GM20000 (cell line): Measurements from ENCODE around the gene LRRC47.
"Not testable (repeated sequence)": the region's sequence is repeated elsewhere in the genome, so short reads cannot be mapped to it uniquely, and the experiment has no call there.

Source experiments
- DNase-seq: peaks from one replicate; pipeline ENCODE4 v3.0.0; 2012; ENCODE audit warnings: low spot score
- CTCF ChIP-seq: IDR thresholded peaks from 2 replicates; pipeline ENCODE4 v1.5.1; 2012; ENCODE audit warnings: mild to moderate bottlenecking, control low read depth; ENCODE audit errors: extremely low read depth, missing control alignments

The LRRC47 gene

GRCh38 chr1:3756394-3756793 lies 39.9 kb downstream of the LRRC47 start:
- no peak for DNase-seq
- no peak for TF ChIP-seq CTCF

- no peak for TF ChIP-seq CTCF
- no peak for DNase-seq
These were observed 42.4 kb downstream of the LRRC47 start for GRCh38 chr1:3753656-3754454.

GRCh38 chr1:3752400-3752945 lies 43.8 kb downstream of the LRRC47 start, which contains the start of gene CCDC27:
CCDC27 (plus strand) TSS chr1:3752450; CDS start chr1:3752482, 32 bp downstream.
- no peak for TF ChIP-seq CTCF
- DNase-seq, result no peak

- TF ChIP-seq CTCF, result no peak
These were observed 45.6 kb downstream of the LRRC47 start for GRCh38 chr1:3750741-3751140.

GRCh38 chr1:3749512-3749911 lies 46.8 kb downstream of the LRRC47 start:
- no peak for DNase-seq
- no peak for TF ChIP-seq CTCF

More at GRCh38 chr1:3750741-3751140, 45.6 kb downstream of the LRRC47 start:
- no peak for DNase-seq

GRCh38 chr1:3748316-3748900 lies 47.9 kb downstream of the LRRC47 start:
- DNase-seq, result not testable (repeated sequence)

- no peak for TF ChIP-seq CTCF
- no peak for DNase-seq
These were observed 48.4 kb downstream of the LRRC47 start for GRCh38 chr1:3747903-3748302.
